Lower leg skin (tissue), 4 donors: ENCODE measurements around the gene ACTR3. TPM values are rescaled to one million over a fixed set of nuclear protein-coding genes. Genes with fewer than 3 reads are reported as not detected.
"Not testable (repeated sequence)": the region's sequence is repeated elsewhere in the genome, so short reads cannot be mapped to it uniquely, and the experiment has no call there.

Source experiments
- DNase-seq, 2 donors: peaks; one replicate each; pipeline ENCODE4 v3.0.0-alpha.2; 2019; ENCODE audit warnings: low spot score in 2 of 2
- H3K4me3 ChIP-seq: fragments of 200-600 bp; sonication (generic); 2 replicates; pipeline ENCODE4 v1.5.1; 2017; ENCODE audit warnings: mild to moderate bottlenecking, low read depth; ENCODE audit not compliant: poor library complexity, severe bottlenecking
- CTCF ChIP-seq, 3 donors: fragments of 450-650 bp; IDR thresholded peaks; one replicate each; pipeline ENCODE4 v1.5.1; 2016; ENCODE audit warnings: antibody characterized with exemption in 3 of 3, mild to moderate bottlenecking in 3 of 3, moderate library complexity in 2 of 3
- POLR2A ChIP-seq, 2 donors: fragments of 450-650 bp; IDR thresholded peaks; one replicate each; pipeline ENCODE4 v1.6.1; 2016 to 2017; ENCODE audit warnings: antibody characterized with exemption in 2 of 2, mild to moderate bottlenecking in 1 of 2, moderate library complexity in 1 of 2
- WGBS, 2 donors: methylation state at CpG; one replicate each; pipeline ENCODE4 v1.1.5; 2018; 5-methylcytosine and 5-hydroxymethylcytosine counted together
- intact Hi-C: fragments of 100-400 bp; cut with DNase I; formaldehyde crosslinking; loops from one replicate; pipeline ENCODE4 v1.15.0; 2023; ENCODE audit warnings: low total_unique reads
- total RNA-seq, 4 donors: library from RNA; depleted of rRNA; stranded (reverse); fragments of >200 nt; gene quantifications; one replicate each; pipeline ENCODE4 v1.1.0, GENCODE V29; 2016

ACTR3 gene
- total RNA-seq, 4 donors from 2014 or later: 92.5 to 154 (median 115) TPM

GRCh38 chr2:113925884-113926283 lies 36.0 kb downstream of the ACTR3 start:
- H3K4me3 ChIP-seq: no peak overlapping the region
- DNase-seq: no peak
- 76 to 88% methylated on average over 6 of the region's 6 CpGs for WGBS, 2 donors
- TF ChIP-seq POLR2A (IDR thresholded peaks at IDR 0.05): no peak
- TF ChIP-seq CTCF (IDR thresholded peaks at IDR 0.05): no peak
- intact Hi-C loops: no loop called here

- TF ChIP-seq CTCF (IDR thresholded peaks at IDR 0.05): no peak
- WGBS, 2 donors: 96 to 97% methylated on average over 3 of the region's 3 CpGs
- no peak for DNase-seq
- intact Hi-C loops: no loop called here
- no peak overlapping the region for H3K4me3 ChIP-seq
Measured at GRCh38 chr2:113926314-113926713, 36.4 kb downstream of the ACTR3 start.

GRCh38 chr2:113930448-113930847 lies 40.6 kb downstream of the ACTR3 start:
- DNase-seq: no peak
- 96 to 97% methylated on average over 1 of the region's 1 CpG for WGBS, 2 donors
- intact Hi-C loops: no loop called here
- H3K4me3 ChIP-seq: no peak overlapping the region
- no peak for TF ChIP-seq CTCF (IDR thresholded peaks at IDR 0.05)

GRCh38 chr2:113937501-113937900 lies 47.6 kb downstream of the ACTR3 start:
- DNase-seq: no peak
- intact Hi-C loops: no loop called here
- TF ChIP-seq CTCF (IDR thresholded peaks at IDR 0.05): no peak
- no peak for TF ChIP-seq POLR2A (IDR thresholded peaks at IDR 0.05)
- no peak overlapping the region for H3K4me3 ChIP-seq

GRCh38 chr2:113940891-113941290 lies 51.0 kb downstream of the ACTR3 start:
- TF ChIP-seq CTCF (IDR thresholded peaks at IDR 0.05) (no peak), POLR2A (IDR thresholded peaks at IDR 0.05) (no peak)
- H3K4me3 ChIP-seq: no peak overlapping the region
- DNase-seq: no peak
- 85 to 97% methylated on average over 5 of the region's 5 CpGs for WGBS, 2 donors
- intact Hi-C loops: no loop called here

GRCh38 chr2:113945784-113946183 lies 55.9 kb downstream of the ACTR3 start:
- DNase-seq, H3K4me3 ChIP-seq, intact Hi-C loops: not testable (repeated sequence)
- WGBS, 2 donors: 98 to 100% methylated on average over 2 of the region's 2 CpGs

- WGBS, 2 donors: 92 to 94% methylated on average over 3 of the region's 3 CpGs
- intact Hi-C loops, H3K4me3 ChIP-seq, DNase-seq: not testable (repeated sequence)
Measured at GRCh38 chr2:113950906-113951305, 61.0 kb downstream of the ACTR3 start.
